SK-N-SH treated with all-trans-retinoic acid at 6 μM for 48 hours (cell line): Measurements from ENCODE around the gene NUP205.

Source experiments
- ATAC-seq: fragments of 200-7000 bp; cut with Tn5 transposase; 3 replicates; pipeline ENCODE4 v1.9.1; 2020; ENCODE audit warnings: mild to moderate bottlenecking, moderate library complexity
- ARNTL ChIP-seq: fragments of 450-650 bp; formaldehyde crosslinking; IDR thresholded peaks from 2 replicates; pipeline ENCODE4 v1.5.0; 2020; ENCODE audit warnings: low read depth, mild to moderate bottlenecking, moderate library complexity, borderline replicate concordance
- CSDC2 ChIP-seq: fragments of 250-450 bp; sonication (Bioruptor Pico); IDR thresholded peaks from 2 replicates; pipeline ENCODE4 v1.5.0; 2020; ENCODE audit warnings: mild to moderate bottlenecking, moderate library complexity
- CSRNP3 ChIP-seq: fragments of 250-450 bp; sonication (Bioruptor Pico); IDR thresholded peaks from 2 replicates; pipeline ENCODE4 v1.5.1; 2021; ENCODE audit warnings: mild to moderate bottlenecking, moderate library complexity
- ESRRG ChIP-seq: fragments of 250-450 bp; sonication (Bioruptor Pico); IDR thresholded peaks from 2 replicates; pipeline ENCODE4 v1.6.1; 2021; ENCODE audit warnings: mild to moderate bottlenecking
- GLIS3 ChIP-seq: fragments of 250-450 bp; sonication (Bioruptor Pico); IDR thresholded peaks from 2 replicates; pipeline ENCODE4 v1.5.0; 2020; ENCODE audit warnings: mild to moderate bottlenecking, moderate library complexity
- OSR1 ChIP-seq: fragments of 250-450 bp; sonication (Bioruptor Pico); IDR thresholded peaks from 2 replicates; pipeline ENCODE4 v1.8.0; 2022; ENCODE audit warnings: moderate library complexity, mild to moderate bottlenecking, inconsistent platforms
- PPARA ChIP-seq: fragments of 250-450 bp; sonication (Bioruptor Pico); IDR thresholded peaks from 2 replicates; pipeline ENCODE4 v1.5.0; 2020; ENCODE audit warnings: mild to moderate bottlenecking, borderline replicate concordance
- TOX ChIP-seq: fragments of 250-450 bp; sonication (Bioruptor Pico); IDR thresholded peaks from 2 replicates; pipeline ENCODE4 v1.8.0; 2021; ENCODE audit warnings: mild to moderate bottlenecking, moderate library complexity, borderline replicate concordance
- TSHZ2 ChIP-seq: fragments of 250-450 bp; sonication (Bioruptor Pico); IDR thresholded peaks from 2 replicates; pipeline ENCODE4 v1.5.0; 2020; ENCODE audit warnings: mild to moderate bottlenecking, moderate library complexity
- ZFP3 ChIP-seq: fragments of 250-450 bp; sonication (Bioruptor Pico); IDR thresholded peaks from 2 replicates; pipeline ENCODE4 v1.5.0; 2020; ENCODE audit warnings: mild to moderate bottlenecking, moderate library complexity
- ZNF565 ChIP-seq: fragments of 450-650 bp; formaldehyde crosslinking; conservative IDR thresholded peaks from 2 replicates; pipeline ENCODE4 v1.5.0; 2020; ENCODE audit warnings: low read depth, mild to moderate bottlenecking, moderate library complexity
- ZNF70 ChIP-seq: fragments of 450-650 bp; formaldehyde crosslinking; IDR thresholded peaks from 2 replicates; pipeline ENCODE4 v1.5.0; 2020; ENCODE audit warnings: mild to moderate bottlenecking, moderate library complexity
- ZNF8 ChIP-seq: fragments of 450-650 bp; formaldehyde crosslinking; IDR thresholded peaks from 2 replicates; pipeline ENCODE4 v1.5.0; 2020; ENCODE audit warnings: mild to moderate bottlenecking, moderate library complexity
- TF ChIP-seq, protein P1 (sequence below): fragments of 250-450 bp; sonication (Bioruptor Pico); IDR thresholded peaks from 2 replicates; pipeline ENCODE4 v1.5.1; 2020; ENCODE audit warnings: low read depth, mild to moderate bottlenecking, moderate library complexity

Gene NUP205

DNA sequence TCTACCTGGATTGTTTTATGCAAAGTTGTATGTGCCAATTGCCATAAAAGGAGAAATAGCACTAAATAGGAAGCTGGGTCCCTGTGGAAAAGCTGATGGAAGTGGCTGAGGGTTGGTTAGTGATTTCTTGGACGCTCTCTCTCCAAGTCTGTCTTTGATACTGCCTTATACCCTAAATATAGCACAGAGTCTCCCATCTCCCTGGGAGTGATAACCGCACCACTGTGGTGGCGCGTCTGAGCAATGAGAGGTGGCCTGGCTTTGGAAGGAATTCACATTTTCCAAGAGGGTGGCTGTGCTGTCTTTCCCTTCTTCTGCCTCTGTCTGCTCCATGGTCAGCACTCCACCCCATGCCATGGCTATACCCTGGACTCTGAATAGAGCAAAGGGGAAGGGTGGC is 135.8 kb downstream of the NUP205 start (continued):
- TF ChIP-seq, protein P1, sequence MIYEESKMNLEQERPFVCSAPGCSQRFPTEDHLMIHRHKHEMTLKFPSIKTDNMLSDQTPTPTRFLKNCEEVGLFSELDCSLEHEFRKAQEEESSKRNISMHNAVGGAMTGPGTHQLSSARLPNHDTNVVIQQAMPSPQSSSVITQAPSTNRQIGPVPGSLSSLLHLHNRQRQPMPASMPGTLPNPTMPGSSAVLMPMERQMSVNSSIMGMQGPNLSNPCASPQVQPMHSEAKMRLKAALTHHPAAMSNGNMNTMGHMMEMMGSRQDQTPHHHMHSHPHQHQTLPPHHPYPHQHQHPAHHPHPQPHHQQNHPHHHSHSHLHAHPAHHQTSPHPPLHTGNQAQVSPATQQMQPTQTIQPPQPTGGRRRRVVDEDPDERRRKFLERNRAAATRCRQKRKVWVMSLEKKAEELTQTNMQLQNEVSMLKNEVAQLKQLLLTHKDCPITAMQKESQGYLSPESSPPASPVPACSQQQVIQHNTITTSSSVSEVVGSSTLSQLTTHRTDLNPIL (CRISPR knock-in tag) = no peak
- no peak for TF ChIP-seq CSRNP3 (CRISPR knock-in tag)
- no peak for TF ChIP-seq PPARA (CRISPR knock-in tag)

- no peak for ATAC-seq
- TF ChIP-seq CSDC2 (CRISPR knock-in tag) = no peak
- no peak for TF ChIP-seq ESRRG
- TF ChIP-seq ZNF565 (CRISPR knock-in tag) = no peak
- TF ChIP-seq ZNF70 = no peak
- no peak for TF ChIP-seq ZFP3 (CRISPR knock-in tag)
- TF ChIP-seq TSHZ2 (CRISPR knock-in tag) = no peak
- TF ChIP-seq PPARA (CRISPR knock-in tag) = no peak
- no peak for TF ChIP-seq ZNF8 (CRISPR knock-in tag)
- TF ChIP-seq ARNTL (CRISPR knock-in tag) = no peak
- TF ChIP-seq CSRNP3 (CRISPR knock-in tag) = no peak
- no peak for TF ChIP-seq TOX (CRISPR knock-in tag)
- TF ChIP-seq GLIS3 (CRISPR knock-in tag) = no peak
- TF ChIP-seq OSR1 (CRISPR knock-in tag) = no peak
Measured at GRCh38 chr7:135697276-135698049, 139.7 kb downstream of the NUP205 start.
